A673 (cell line): ENCODE measurements around the gene CD226. TPM values are rescaled to one million over a fixed set of nuclear protein-coding genes. Genes with fewer than 3 reads are reported as not detected.

Experiments used
- BruUV-seq: library from RNA; stranded (reverse); fragments of 400-500 nt; replicated peaks from 2 replicates; lab custom pipeline; 2021; lab: Mats Ljungman, UMichigan
- CTCF ChIA-PET: fragments of 300-600 bp; sonication (Branson Sonifier 250); formaldehyde crosslinking; loops from one replicate; lab custom pipeline; 2022; ENCODE audit warnings: antibody characterized with exemption; lab: Charles Lee
- POLR2A ChIA-PET: fragments of 300-600 bp; sonication (Branson Sonifier 250); formaldehyde crosslinking; loops from one replicate; lab custom pipeline; 2022; ENCODE audit warnings: antibody characterized with exemption; ENCODE audit not compliant: low non-redundant PET; lab: Charles Lee
- DNase-seq: peaks from one replicate; pipeline ENCODE4 v3.0.0-alpha.2; 2015; ENCODE audit warnings: low spot score
- H3K27ac ChIP-seq: fragments of 200-600 bp; sonication (generic); 2 replicates; pipeline ENCODE4 v1.5.1; 2016; ENCODE audit warnings: mixed run types, low read depth, mild to moderate bottlenecking, mixed read lengths, antibody characterized with exemption, low read length; ENCODE audit not compliant: poor library complexity, severe bottlenecking
- H3K27me3 ChIP-seq: fragments of 200-600 bp; sonication (generic); replicated peaks from 2 replicates; pipeline ENCODE4 v1.6.1; 2017; ENCODE audit warnings: mixed run types, low read depth, mild to moderate bottlenecking, mixed read lengths, antibody characterized with exemption, low read length; ENCODE audit not compliant: insufficient read depth, poor library complexity
- H3K36me3 ChIP-seq: fragments of 200-600 bp; sonication (generic); 2 replicates; pipeline ENCODE4 v1.6.1; 2016; ENCODE audit warnings: mixed run types, mild to moderate bottlenecking, mixed read lengths, antibody characterized with exemption, low read length; ENCODE audit not compliant: insufficient read depth, poor library complexity, severe bottlenecking
- H3K4me1 ChIP-seq: fragments of 200-600 bp; sonication (generic); 2 replicates; pipeline ENCODE4 v1.6.1; 2017; ENCODE audit warnings: mixed run types, mild to moderate bottlenecking, mixed read lengths, antibody characterized with exemption, low read length; ENCODE audit not compliant: insufficient read depth, poor library complexity, severe bottlenecking
- H3K4me3 ChIP-seq: fragments of 200-600 bp; sonication (generic); 2 replicates; pipeline ENCODE4 v1.5.1; 2016; ENCODE audit warnings: low read depth, mixed run types, mild to moderate bottlenecking, mixed read lengths, low read length; ENCODE audit not compliant: poor library complexity, severe bottlenecking
- H3K9me3 ChIP-seq: fragments of 200-600 bp; sonication (generic); 2 replicates; pipeline ENCODE4 v1.6.1; 2016; ENCODE audit warnings: mixed run types, low read depth, mild to moderate bottlenecking, mixed read lengths, antibody characterized with exemption, low read length; ENCODE audit not compliant: poor library complexity, severe bottlenecking
- CTCF ChIP-seq: fragments of 300-800, 200-600 bp; sonication (generic); conservative IDR thresholded peaks from 2 replicates; pipeline ENCODE4 v1.5.1; 2017; ENCODE audit warnings: low read depth, mild to moderate bottlenecking, antibody characterized with exemption, low read length, moderate library complexity, mixed read lengths
- EZH2 ChIP-seq: fragments of 200-600 bp; sonication (generic); IDR thresholded peaks from 2 replicates; pipeline ENCODE4 v1.6.1; 2017; ENCODE audit warnings: borderline replicate concordance, low read depth, mild to moderate bottlenecking, mixed read lengths, antibody characterized with exemption, low read length; ENCODE audit not compliant: poor library complexity, severe bottlenecking
- intact Hi-C: fragments of 100-400 bp; cut with micrococcal nuclease; formaldehyde crosslinking; loops from one replicate; pipeline ENCODE4 v1.10.0; 2022; ENCODE audit not compliant: unreplicated experiment
- total RNA-seq: library from RNA; stranded (reverse); gene quantifications from 2 replicates; pipeline ENCODE4 v1.2.3, GENCODE V29; 2021

Gene CD226
- total RNA-seq, 1 experiment from 2014 or later = 0.71 TPM

GRCh38 chr18:69954719-69955480 lies 7.2 kb upstream of the CD226 start:
- H3K4me3 ChIP-seq = no peak overlapping the region
- H3K4me1 ChIP-seq = no peaks in the 10 kb centered on the region
- no peaks in the 10 kb centered on the region for H3K27me3 ChIP-seq
- intact Hi-C loops = no loop called here
- no TSS peak for BruUV-seq
- H3K36me3 ChIP-seq = no peaks in the 10 kb centered on the region
- H3K27ac ChIP-seq = no peak overlapping the region
- TF ChIP-seq CTCF = no peak
- no peak for TF ChIP-seq EZH2
- no peak for DNase-seq
- ChIA-PET CTCF (no interaction called here), POLR2A (no interaction called here)
- no peaks in the 10 kb centered on the region for H3K9me3 ChIP-seq

GRCh38 chr18:69953191-69953590 lies 5.5 kb upstream of the CD226 start:
- CTCF ChIA-PET = no interaction called here
- no peak for TF ChIP-seq EZH2
- no peak for TF ChIP-seq CTCF
- no TSS peak for BruUV-seq

GRCh38 chr18:69951182-69951581 lies 3.5 kb upstream of the CD226 start:
- intact Hi-C loops = no loop called here
- TF ChIP-seq CTCF (no peak), EZH2 (no peak)
- no peaks in the 10 kb centered on the region for H3K9me3 ChIP-seq
- ChIA-PET POLR2A (no interaction called here), CTCF (no interaction called here)
- no peak overlapping the region for H3K27ac ChIP-seq
- H3K36me3 ChIP-seq = no peaks in the 10 kb centered on the region
- H3K4me3 ChIP-seq = no peak overlapping the region
- H3K27me3 ChIP-seq = no peaks in the 10 kb centered on the region
- DNase-seq = no peak
- H3K4me1 ChIP-seq = no peaks in the 10 kb centered on the region
- no TSS peak for BruUV-seq

More at GRCh38 chr18:69953191-69953590, 5.5 kb upstream of the CD226 start:
- Histone ChIP-seq H3K27me3 (no peaks in the 10 kb centered on the region), H3K4me1 (no peaks in the 10 kb centered on the region), H3K4me3 (no peak overlapping the region), H3K27ac (no peak overlapping the region), H3K36me3 (no peaks in the 10 kb centered on the region), H3K9me3 (no peaks in the 10 kb centered on the region)
- POLR2A ChIA-PET = no interaction called here
- no peak for DNase-seq
- intact Hi-C loops = no loop called here
